OCI-LY3 (cell line): Measurements from ENCODE around the gene TARBP2.

ENCODE experiments used
- EZH2phosphoT487 ChIP-seq: fragments of 200-600 bp; shearing (Covaris generic); IDR thresholded peaks from 2 replicates; pipeline ENCODE4 v1.6.1; 2018; ENCODE audit warnings: antibody characterized with exemption, mixed run types, low read depth
- TF ChIP-seq, protein P1 (sequence below): fragments of 200-600, 300-600 bp; sonication (generic); IDR thresholded peaks from 2 replicates; pipeline ENCODE4 v1.5.1; 2014; ENCODE audit warnings: antibody characterized with exemption, low read length, low read depth

DNA sequence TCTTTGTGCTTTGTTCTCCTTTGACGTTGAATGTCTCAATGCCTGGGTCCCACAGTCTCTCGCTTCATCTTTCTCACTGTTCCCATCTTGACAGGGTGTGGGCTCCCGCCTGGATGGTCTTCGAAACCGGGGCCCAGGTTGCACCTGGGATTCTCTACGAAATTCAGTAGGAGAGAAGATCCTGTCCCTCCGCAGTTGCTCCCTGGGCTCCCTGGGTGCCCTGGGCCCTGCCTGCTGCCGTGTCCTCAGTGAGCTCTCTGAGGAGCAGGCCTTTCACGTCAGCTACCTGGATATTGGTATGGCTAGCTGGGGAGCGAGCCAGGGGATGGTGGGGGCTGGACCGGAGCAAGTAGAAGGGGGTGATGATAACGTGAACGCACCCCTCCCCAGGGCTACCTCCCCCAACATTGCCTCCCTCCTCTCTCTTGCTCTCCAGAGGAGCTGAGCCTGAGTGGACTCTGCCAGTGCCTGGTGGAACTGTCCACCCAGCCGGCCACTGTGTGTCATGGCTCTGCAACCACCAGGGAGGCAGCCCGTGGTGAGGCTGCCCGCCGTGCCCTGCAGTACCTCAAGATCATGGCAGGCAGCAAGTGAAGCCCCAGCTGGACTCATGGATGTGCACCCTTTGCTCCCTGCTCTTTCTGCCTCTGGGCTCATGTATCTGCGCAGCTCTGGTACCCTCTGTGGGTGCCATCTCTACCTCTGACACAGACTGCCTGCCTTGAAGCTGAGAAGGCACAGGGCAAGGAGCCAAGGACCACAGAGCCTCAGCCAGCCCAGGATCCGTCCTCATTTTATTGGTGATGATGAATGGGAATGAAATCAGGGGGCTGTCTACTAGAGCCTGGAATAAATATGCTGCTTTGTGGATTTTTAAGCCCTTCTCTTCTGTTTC lies 4.7 kb downstream of the TARBP2 start:
- TF ChIP-seq, protein P1, sequence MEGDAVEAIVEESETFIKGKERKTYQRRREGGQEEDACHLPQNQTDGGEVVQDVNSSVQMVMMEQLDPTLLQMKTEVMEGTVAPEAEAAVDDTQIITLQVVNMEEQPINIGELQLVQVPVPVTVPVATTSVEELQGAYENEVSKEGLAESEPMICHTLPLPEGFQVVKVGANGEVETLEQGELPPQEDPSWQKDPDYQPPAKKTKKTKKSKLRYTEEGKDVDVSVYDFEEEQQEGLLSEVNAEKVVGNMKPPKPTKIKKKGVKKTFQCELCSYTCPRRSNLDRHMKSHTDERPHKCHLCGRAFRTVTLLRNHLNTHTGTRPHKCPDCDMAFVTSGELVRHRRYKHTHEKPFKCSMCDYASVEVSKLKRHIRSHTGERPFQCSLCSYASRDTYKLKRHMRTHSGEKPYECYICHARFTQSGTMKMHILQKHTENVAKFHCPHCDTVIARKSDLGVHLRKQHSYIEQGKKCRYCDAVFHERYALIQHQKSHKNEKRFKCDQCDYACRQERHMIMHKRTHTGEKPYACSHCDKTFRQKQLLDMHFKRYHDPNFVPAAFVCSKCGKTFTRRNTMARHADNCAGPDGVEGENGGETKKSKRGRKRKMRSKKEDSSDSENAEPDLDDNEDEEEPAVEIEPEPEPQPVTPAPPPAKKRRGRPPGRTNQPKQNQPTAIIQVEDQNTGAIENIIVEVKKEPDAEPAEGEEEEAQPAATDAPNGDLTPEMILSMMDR = no peak
- no peak for TF ChIP-seq EZH2phosphoT487
